Measurements from ENCODE around the gene TTYH2.
"Not testable (repeated sequence)": the region's sequence is repeated elsewhere in the genome, so short reads cannot be mapped to it uniquely, and the experiment has no call there.

Gene TTYH2

GRCh38 chr17:74240618-74241205 lies 27.3 kb downstream of the TTYH2 start:
- no peak for DNase-seq

- DNase-seq, result no peak
Measured at GRCh38 chr17:74241431-74241830, 28.1 kb downstream of the TTYH2 start.

GRCh38 chr17:74241847-74242246 lies 28.5 kb downstream of the TTYH2 start:
- DNase-seq, result no peak

GRCh38 chr17:74243013-74243755 lies 29.8 kb downstream of the TTYH2 start:
- DNase-seq, result no peak

- no peak for DNase-seq
Measured at GRCh38 chr17:74244128-74244527, 30.8 kb downstream of the TTYH2 start.

GRCh38 chr17:74244548-74244947 lies 31.2 kb downstream of the TTYH2 start:
- DNase-seq, result no peak

- DNase-seq, result no peak
Measured at GRCh38 chr17:74245145-74245831, 31.9 kb downstream of the TTYH2 start.

GRCh38 chr17:74245871-74246270 lies 32.5 kb downstream of the TTYH2 start:
- no peak for DNase-seq

- no peak for DNase-seq
Measured at GRCh38 chr17:74249590-74250270, 36.4 kb downstream of the TTYH2 start.

GRCh38 chr17:74250324-74250995 lies 37.1 kb downstream of the TTYH2 start:
- DNase-seq, result no peak

GRCh38 chr17:74251051-74251450 lies 37.7 kb downstream of the TTYH2 start:
- DNase-seq, result no peak

- no peak for DNase-seq
Measured at GRCh38 chr17:74251569-74251968, 38.2 kb downstream of the TTYH2 start.

- no peak for DNase-seq
Measured at GRCh38 chr17:74252211-74252610, 38.8 kb downstream of the TTYH2 start.

GRCh38 chr17:74253036-74253435 lies 39.7 kb downstream of the TTYH2 start:
- DNase-seq, result no peak

- DNase-seq, result no peak
Measured at GRCh38 chr17:74257311-74257710, 43.9 kb downstream of the TTYH2 start.

- no peak for DNase-seq
Measured at GRCh38 chr17:74259667-74260524, 46.5 kb downstream of the TTYH2 start.

GRCh38 chr17:74260525-74260850 lies 47.1 kb downstream of the TTYH2 start:
- DNase-seq, result no peak

GRCh38 chr17:74262601-74263000 lies 49.2 kb downstream of the TTYH2 start:
- DNase-seq, result no peak

GRCh38 chr17:74267054-74267453 lies 53.7 kb downstream of the TTYH2 start:
- DNase-seq, result not testable (repeated sequence)

- no peak for DNase-seq
Measured at GRCh38 chr17:74267579-74267978, 54.2 kb downstream of the TTYH2 start.

- no peak for DNase-seq
Measured at GRCh38 chr17:74267987-74268499, 54.7 kb downstream of the TTYH2 start.

GRCh38 chr17:74268558-74268957 lies 55.2 kb downstream of the TTYH2 start:
- no peak for DNase-seq

Data from activated effector memory CD4-positive, alpha-beta T cell treated with anti-CD3 and anti-CD28 coated beads, Interleukin-2, amount 50 U/mL, for 16 hours (primary cell).